NCI-H82 treated with DMSO at 0.1 percent for 48 hours (cell line): Measurements from ENCODE around the gene PARD3.

Source experiments
- DNase-seq: peaks from one replicate; lab custom pipeline; 2025; ENCODE audit not compliant: unreplicated experiment; lab: John Stamatoyannopoulos, UW

Gene PARD3

GRCh38 chr10:34124522-34125035 is 690.5 kb downstream of the PARD3 start:
- no peak for DNase-seq

- no peak for DNase-seq
These were observed 693.1 kb downstream of the PARD3 start for GRCh38 chr10:34121781-34122622.

GRCh38 chr10:34121125-34121753 is 693.9 kb downstream of the PARD3 start:
- DNase-seq, result no peak

GRCh38 chr10:34119456-34119855 is 695.6 kb downstream of the PARD3 start:
- DNase-seq, result no peak

- DNase-seq, result no peak
These were observed 698.3 kb downstream of the PARD3 start for GRCh38 chr10:34116681-34117271.

- no peak for DNase-seq
These were observed 698.9 kb downstream of the PARD3 start for GRCh38 chr10:34116220-34116641.

- no peak for DNase-seq
These were observed 700.2 kb downstream of the PARD3 start for GRCh38 chr10:34114914-34115313.

- DNase-seq, result no peak
These were observed 701.4 kb downstream of the PARD3 start for GRCh38 chr10:34113504-34114225.

GRCh38 chr10:34112171-34112782 is 702.8 kb downstream of the PARD3 start:
- DNase-seq, result no peak

- DNase-seq, result no peak
These were observed 703.9 kb downstream of the PARD3 start for GRCh38 chr10:34111179-34111578.

GRCh38 chr10:34109952-34110702 is 705.0 kb downstream of the PARD3 start:
- no peak for DNase-seq

GRCh38 chr10:34109495-34109894 is 705.6 kb downstream of the PARD3 start:
- no peak for DNase-seq

GRCh38 chr10:34107626-34108516 is 707.2 kb downstream of the PARD3 start:
- no peak for DNase-seq

GRCh38 chr10:34106356-34106885 is 708.7 kb downstream of the PARD3 start:
- no peak for DNase-seq

- DNase-seq, result no peak
These were observed 710.1 kb downstream of the PARD3 start for GRCh38 chr10:34104829-34105572.

- DNase-seq, result no peak
These were observed 712.1 kb downstream of the PARD3 start for GRCh38 chr10:34102893-34103506.

- no peak for DNase-seq
These were observed 712.8 kb downstream of the PARD3 start for GRCh38 chr10:34102237-34102673.

GRCh38 chr10:34101001-34101400 is 714.1 kb downstream of the PARD3 start:
- no peak for DNase-seq
